ENCODE results near the gene ATP1B1.

ATP1B1 gene

DNA sequence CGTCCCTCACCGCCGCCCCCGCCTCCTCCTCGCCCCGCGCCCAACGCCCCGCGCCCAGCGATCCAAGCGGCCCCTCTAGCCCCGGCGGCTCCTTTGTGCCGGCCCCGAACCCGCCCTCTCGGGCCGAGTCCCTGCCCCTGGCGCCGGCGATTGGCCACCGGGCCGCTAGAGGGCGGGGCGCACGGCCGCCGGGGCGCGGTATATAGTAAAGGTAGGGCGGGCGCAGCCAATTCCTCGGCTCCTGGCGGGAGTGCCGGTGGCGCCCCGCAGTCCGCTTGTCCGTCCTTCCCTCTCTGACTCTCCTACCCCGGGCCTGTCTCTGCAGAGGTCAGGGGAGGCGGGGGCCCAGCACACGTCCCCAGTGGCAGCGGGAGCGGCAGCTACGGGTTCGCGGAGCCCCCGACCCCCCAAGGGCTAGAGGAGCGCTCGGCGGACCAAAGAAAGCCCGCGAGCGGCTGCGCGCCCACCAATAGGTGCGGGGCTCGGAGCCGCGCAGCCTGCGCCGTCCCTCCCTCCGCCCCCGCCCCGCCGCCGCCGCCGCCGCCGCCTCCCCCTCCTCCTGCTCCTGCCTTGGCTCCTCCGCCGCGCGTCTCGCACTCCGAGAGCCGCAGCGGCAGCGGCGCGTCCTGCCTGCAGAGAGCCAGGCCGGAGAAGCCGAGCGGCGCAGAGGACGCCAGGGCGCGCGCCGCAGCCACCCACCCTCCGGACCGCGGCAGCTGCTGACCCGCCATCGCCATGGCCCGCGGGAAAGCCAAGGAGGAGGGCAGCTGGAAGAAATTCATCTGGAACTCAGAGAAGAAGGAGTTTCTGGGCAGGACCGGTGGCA, at the start of gene ATP1B1:
TSS of gene ATP1B1 (plus strand) at position 596 of the 826 bp plus-strand sequence. CDS start at position 736, 140 bp downstream.
- DNase-seq (ENCODE audit: low read depth) = peak; percentile 87
- TF ChIP-seq, protein P1, sequence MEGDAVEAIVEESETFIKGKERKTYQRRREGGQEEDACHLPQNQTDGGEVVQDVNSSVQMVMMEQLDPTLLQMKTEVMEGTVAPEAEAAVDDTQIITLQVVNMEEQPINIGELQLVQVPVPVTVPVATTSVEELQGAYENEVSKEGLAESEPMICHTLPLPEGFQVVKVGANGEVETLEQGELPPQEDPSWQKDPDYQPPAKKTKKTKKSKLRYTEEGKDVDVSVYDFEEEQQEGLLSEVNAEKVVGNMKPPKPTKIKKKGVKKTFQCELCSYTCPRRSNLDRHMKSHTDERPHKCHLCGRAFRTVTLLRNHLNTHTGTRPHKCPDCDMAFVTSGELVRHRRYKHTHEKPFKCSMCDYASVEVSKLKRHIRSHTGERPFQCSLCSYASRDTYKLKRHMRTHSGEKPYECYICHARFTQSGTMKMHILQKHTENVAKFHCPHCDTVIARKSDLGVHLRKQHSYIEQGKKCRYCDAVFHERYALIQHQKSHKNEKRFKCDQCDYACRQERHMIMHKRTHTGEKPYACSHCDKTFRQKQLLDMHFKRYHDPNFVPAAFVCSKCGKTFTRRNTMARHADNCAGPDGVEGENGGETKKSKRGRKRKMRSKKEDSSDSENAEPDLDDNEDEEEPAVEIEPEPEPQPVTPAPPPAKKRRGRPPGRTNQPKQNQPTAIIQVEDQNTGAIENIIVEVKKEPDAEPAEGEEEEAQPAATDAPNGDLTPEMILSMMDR (IDR thresholded peaks at IDR 0.05; ENCODE audit: insufficient read depth, low read depth, low read length, missing control alignments) = peak; percentile 18

DNA sequence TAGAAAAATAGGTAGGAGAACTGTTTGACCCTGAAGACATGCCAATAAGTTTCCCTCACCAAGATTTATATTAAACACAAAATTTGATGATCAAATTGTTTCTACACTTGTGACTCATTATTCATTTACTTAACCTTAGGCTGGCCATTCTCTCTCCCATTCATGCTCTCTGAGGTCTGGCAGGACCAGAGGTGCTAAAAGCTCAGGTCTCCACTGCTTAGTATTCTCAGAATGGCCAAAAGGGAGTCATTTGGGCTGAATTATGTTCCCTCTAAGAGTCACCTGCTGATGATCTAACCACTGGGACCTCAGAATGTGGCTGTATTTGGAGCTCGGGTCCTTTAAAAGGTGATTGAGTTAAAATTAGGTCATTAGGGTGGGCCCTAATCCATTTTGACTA, 47.1 kb upstream of the ATP1B1 start:
- H3K4me3 ChIP-seq (ENCODE audit: low read depth, low read length) = no peak overlapping the region
- no peak for DNase-seq (ENCODE audit: low read depth)
- TF ChIP-seq, protein P1 (IDR thresholded peaks at IDR 0.05; ENCODE audit: insufficient read depth, low read depth, low read length, missing control alignments) = no peak

More for the DNA sequence above, at the start of gene ATP1B1:
- H3K4me3 ChIP-seq (ENCODE audit: low read depth, low read length) = peak within 1 kb of the TSS; percentile 86

DNA sequence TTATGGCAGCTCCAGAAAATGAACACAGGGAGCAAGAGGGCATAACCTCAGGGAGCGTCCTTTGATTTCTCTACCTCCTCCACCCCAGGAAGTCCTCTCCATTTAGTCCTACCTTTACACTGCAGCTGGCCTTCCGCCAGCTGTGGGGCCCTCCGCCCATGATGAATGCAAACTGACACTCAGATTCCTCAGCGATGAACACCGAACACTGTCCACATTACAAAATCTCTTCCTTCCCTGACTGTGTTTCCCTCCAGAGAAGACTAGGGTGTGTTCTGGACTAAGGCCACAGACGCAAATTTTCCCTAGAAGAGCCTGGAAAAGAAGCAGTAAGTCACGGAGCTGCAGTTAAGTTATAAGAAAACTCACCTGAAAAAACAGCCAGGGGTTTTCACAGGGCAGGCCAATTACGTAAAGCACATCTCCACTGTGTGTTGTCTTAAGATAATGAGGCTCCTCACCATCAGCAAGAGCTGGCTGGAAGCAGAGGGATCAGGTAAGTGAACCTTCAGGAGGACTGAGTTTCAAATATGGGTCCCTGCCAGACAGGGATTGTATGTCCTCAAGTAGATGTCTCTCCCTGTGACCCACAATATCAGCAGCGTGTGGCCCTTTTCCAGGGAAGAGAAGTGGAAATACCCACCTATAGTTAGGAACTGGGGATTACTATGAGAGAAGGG, 46.3 kb upstream of the ATP1B1 start:
- TF ChIP-seq, protein P1 (IDR thresholded peaks at IDR 0.05; ENCODE audit: insufficient read depth, low read depth, low read length, missing control alignments) = no peak
- H3K4me3 ChIP-seq (ENCODE audit: low read depth, low read length) = no peak overlapping the region
- no peak for DNase-seq (ENCODE audit: low read depth)

DNA sequence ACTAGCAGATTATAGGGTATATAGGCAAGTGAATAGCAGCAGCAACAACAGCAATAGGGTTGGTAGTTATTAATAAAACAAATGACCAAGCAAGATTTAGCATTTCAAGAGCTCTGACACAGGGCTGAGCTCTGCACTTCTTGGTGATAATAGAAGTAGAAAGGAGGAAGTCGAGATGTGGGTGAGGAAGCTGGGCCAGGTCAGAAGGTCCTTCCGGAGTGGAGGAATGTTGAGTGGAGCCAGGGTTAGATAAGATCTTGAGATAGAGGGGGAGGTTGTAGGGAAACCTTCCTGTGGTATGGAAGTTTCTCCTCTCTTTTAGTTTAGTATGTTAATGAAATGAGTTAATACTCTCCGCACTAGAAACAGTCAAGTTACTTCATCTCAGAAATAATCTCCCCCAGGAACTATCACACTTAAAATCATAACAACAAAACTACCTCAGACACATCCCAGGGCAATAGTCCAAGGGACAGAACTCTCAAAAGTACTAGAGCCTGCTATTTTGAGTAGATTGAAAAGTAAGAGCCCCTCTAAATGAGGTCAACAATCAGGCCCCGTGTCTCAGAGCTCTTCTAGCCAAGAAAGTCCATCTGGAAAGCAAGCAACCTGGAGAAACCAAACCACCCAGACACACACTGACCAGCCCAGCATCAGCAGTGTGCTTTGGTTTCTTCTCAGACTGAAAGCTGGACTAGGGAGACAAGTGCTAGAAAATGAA, 45.4 kb upstream of the ATP1B1 start:
- DNase-seq (ENCODE audit: low read depth) = no peak
- no peak overlapping the region for H3K4me3 ChIP-seq (ENCODE audit: low read depth, low read length)
- TF ChIP-seq, protein P1 (IDR thresholded peaks at IDR 0.05; ENCODE audit: insufficient read depth, low read depth, low read length, missing control alignments) = no peak

DNA sequence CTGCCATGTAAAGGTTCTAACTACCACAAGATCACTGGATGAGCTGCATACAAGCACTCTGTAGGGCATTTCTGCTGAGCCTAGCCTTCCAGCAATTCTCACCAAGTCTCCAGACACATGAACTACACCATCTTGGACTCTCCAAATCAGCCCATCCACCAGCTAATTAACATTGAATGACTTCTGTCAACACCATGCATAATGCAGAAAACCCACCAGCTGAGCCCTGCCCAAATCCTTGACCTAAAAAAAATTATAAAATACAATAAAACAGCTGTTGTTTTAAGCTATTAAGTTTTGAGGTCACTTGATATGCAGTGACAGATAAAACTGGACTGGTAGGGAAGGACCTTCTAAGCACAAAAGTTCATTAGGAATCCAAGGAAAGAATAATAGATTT, 44.3 kb upstream of the ATP1B1 start:
- TF ChIP-seq, protein P1 (IDR thresholded peaks at IDR 0.05; ENCODE audit: insufficient read depth, low read depth, low read length, missing control alignments) = no peak
- no peak for DNase-seq (ENCODE audit: low read depth)
- no peak overlapping the region for H3K4me3 ChIP-seq (ENCODE audit: low read depth, low read length)

DNA sequence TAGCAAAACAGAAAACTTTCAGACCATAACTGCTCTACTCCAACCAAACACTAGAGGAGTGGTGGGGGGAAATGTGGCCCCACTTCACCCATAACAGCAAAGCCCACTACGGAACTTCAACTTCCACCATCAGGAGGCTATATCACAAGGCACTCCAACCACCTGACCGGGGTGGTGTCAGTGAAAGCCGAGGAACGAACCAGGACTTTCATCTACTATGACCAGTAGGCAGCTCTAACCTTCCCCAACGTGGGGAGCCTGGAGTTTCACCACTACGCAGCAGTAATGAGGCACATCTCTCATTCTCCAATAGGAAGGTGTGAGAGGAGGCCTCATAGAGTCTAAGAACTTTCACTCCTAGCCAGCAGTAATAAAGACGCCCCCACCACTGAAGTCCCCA, 42.4 kb upstream of the ATP1B1 start:
- TF ChIP-seq, protein P1 (IDR thresholded peaks at IDR 0.05; ENCODE audit: insufficient read depth, low read depth, low read length, missing control alignments) = no peak
- DNase-seq (ENCODE audit: low read depth) = no peak
- no peak overlapping the region for H3K4me3 ChIP-seq (ENCODE audit: low read depth, low read length)
